PC-3 (cell line): ENCODE data around the gene C12orf54. TPM values are rescaled to one million over a fixed set of nuclear protein-coding genes. Genes with fewer than 3 reads are reported as not detected.

Experiments used
- ATAC-seq: fragments of 200-7000 bp; cut with Tn5 transposase; 2 replicates; pipeline ENCODE4 v1.9.1; 2020; ENCODE audit warnings: mild to moderate bottlenecking, moderate library complexity
- BruUV-seq: library from RNA; stranded (reverse); fragments of 400-500 nt; replicated peaks from 2 replicates; lab custom pipeline; 2021; lab: Mats Ljungman, UMichigan
- CTCF ChIA-PET: fragments of 300-600 bp; sonication (Branson Sonifier 250); formaldehyde crosslinking; loops from one replicate; lab custom pipeline; 2022; ENCODE audit warnings: antibody characterized with exemption; lab: Charles Lee
- POLR2A ChIA-PET: fragments of 300-600 bp; sonication (Branson Sonifier 250); formaldehyde crosslinking; loops from one replicate; lab custom pipeline; 2022; ENCODE audit warnings: antibody characterized with exemption; ENCODE audit not compliant: unreplicated experiment; lab: Charles Lee
- DNase-seq: peaks from one replicate; pipeline ENCODE4 v3.0.0-alpha.2; 2015
- H2AFZ ChIP-seq: fragments of 300-600 bp; sonication (generic); 2 replicates; pipeline ENCODE4 v1.6.0; 2016; ENCODE audit warnings: antibody characterized with exemption, low read length
- H3F3A ChIP-seq: fragments of 300-600 bp; sonication (generic); one replicate; pipeline ENCODE4 v1.6.0; 2017; ENCODE audit warnings: antibody characterized with exemption, low read length, control low read depth, mild to moderate bottlenecking; ENCODE audit not compliant: unreplicated experiment
- H3K27ac ChIP-seq: fragments of 300-600 bp; sonication (generic); 2 replicates; pipeline ENCODE4 v1.5.1; 2016; ENCODE audit warnings: mild to moderate bottlenecking, low read length
- H3K27me3 ChIP-seq: fragments of 300-600 bp; sonication (generic); 2 replicates; pipeline ENCODE4 v1.6.1; 2016; ENCODE audit warnings: low read length, mixed read lengths
- H3K36me3 ChIP-seq: fragments of 300-600 bp; sonication (generic); 2 replicates; pipeline ENCODE4 v1.6.1; 2016; ENCODE audit warnings: low read depth, mixed run types, low read length, mixed read lengths
- H3K4me1 ChIP-seq: fragments of 300-600 bp; sonication (generic); 2 replicates; pipeline ENCODE4 v1.5.1; 2016; ENCODE audit warnings: low read length; ENCODE audit not compliant: insufficient read depth
- H3K4me2 ChIP-seq: fragments of 300-600 bp; sonication (generic); 2 replicates; pipeline ENCODE4 v1.6.0; 2016; ENCODE audit warnings: low read length
- H3K4me3 ChIP-seq: fragments of 300-600 bp; sonication (generic); 2 replicates; pipeline ENCODE4 v1.5.1; 2016; ENCODE audit warnings: mild to moderate bottlenecking, low read length, mixed read lengths
- H3K79me2 ChIP-seq: fragments of 300-600 bp; sonication (generic); 2 replicates; pipeline ENCODE4 v1.6.1; 2017; ENCODE audit warnings: low read length, mixed read lengths
- H3K9ac ChIP-seq: fragments of 300-600 bp; sonication (generic); 2 replicates; pipeline ENCODE4 v1.6.0; 2016; ENCODE audit warnings: mild to moderate bottlenecking, low read length
- H3K9me2 ChIP-seq: fragments of 300-600 bp; sonication (generic); replicated peaks from 2 replicates; pipeline ENCODE4 v1.6.1; 2016; ENCODE audit warnings: mixed run types, low read length, mixed read lengths
- H3K9me3 ChIP-seq: fragments of 300-600 bp; sonication (generic); 2 replicates; pipeline ENCODE4 v1.6.1; 2016; ENCODE audit warnings: low read length, mixed read lengths
- H4K20me1 ChIP-seq: fragments of 300-600 bp; sonication (generic); 2 replicates; pipeline ENCODE4 v1.6.1; 2016; ENCODE audit warnings: low read length, mixed read lengths
- EZH2 ChIP-seq: fragments of 300-600 bp; sonication (generic); IDR thresholded peaks from one replicate; pipeline ENCODE4 v1.6.1; 2017; ENCODE audit warnings: antibody characterized with exemption, mild to moderate bottlenecking, low read length; ENCODE audit not compliant: unreplicated experiment
- EZH2phosphoT487 ChIP-seq: fragments of 300-600 bp; sonication (generic); IDR thresholded peaks from 2 replicates; pipeline ENCODE4 v1.6.1; 2018; ENCODE audit warnings: mild to moderate bottlenecking, antibody characterized with exemption, low read length, borderline replicate concordance
- intact Hi-C: fragments of 100-400 bp; cut with micrococcal nuclease; formaldehyde crosslinking; loops from 2 replicates; pipeline ENCODE4 v1.9.0; 2023
- total RNA-seq: library from RNA; depleted of rRNA; stranded (reverse); fragments of >200 nt; gene quantifications from 2 replicates; pipeline ENCODE4 v1.2.3, GENCODE V29; 2014
- TF ChIP-seq, protein P1 (sequence below): fragments of 300-600 bp; sonication (generic); conservative IDR thresholded peaks from 2 replicates; pipeline ENCODE4 v1.5.1; 2017; ENCODE audit warnings: antibody characterized with exemption, low read depth, mild to moderate bottlenecking, low read length

Gene C12orf54
- total RNA-seq, 1 experiment from 2014 or later, result not detected

GRCh38 chr12:48482930-48483329 lies 632 bp downstream of the C12orf54 start:
- intact Hi-C loops, result no loop called here
- no peak for ATAC-seq
- no peaks in the 10 kb centered on the region for H3K79me2 ChIP-seq
- no peaks in the 10 kb centered on the region for H4K20me1 ChIP-seq
- H3K9me3 ChIP-seq, result no peaks in the 10 kb centered on the region
- no peaks in the 10 kb centered on the region for H3K4me1 ChIP-seq
- no peaks in the 10 kb centered on the region for H3F3A ChIP-seq
- no peak for DNase-seq
- peaks cover 69% of the 10 kb centered on the region for H3K27me3 ChIP-seq
- no peaks in the 10 kb centered on the region for H3K36me3 ChIP-seq
- no TSS peak for BruUV-seq
- H3K9me2 ChIP-seq, result no peaks in the 10 kb centered on the region
- TF ChIP-seq EZH2phosphoT487 (no peak), EZH2 (no peak)
- TF ChIP-seq, protein P1, sequence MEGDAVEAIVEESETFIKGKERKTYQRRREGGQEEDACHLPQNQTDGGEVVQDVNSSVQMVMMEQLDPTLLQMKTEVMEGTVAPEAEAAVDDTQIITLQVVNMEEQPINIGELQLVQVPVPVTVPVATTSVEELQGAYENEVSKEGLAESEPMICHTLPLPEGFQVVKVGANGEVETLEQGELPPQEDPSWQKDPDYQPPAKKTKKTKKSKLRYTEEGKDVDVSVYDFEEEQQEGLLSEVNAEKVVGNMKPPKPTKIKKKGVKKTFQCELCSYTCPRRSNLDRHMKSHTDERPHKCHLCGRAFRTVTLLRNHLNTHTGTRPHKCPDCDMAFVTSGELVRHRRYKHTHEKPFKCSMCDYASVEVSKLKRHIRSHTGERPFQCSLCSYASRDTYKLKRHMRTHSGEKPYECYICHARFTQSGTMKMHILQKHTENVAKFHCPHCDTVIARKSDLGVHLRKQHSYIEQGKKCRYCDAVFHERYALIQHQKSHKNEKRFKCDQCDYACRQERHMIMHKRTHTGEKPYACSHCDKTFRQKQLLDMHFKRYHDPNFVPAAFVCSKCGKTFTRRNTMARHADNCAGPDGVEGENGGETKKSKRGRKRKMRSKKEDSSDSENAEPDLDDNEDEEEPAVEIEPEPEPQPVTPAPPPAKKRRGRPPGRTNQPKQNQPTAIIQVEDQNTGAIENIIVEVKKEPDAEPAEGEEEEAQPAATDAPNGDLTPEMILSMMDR, result no peak
- POLR2A ChIA-PET, result no interaction called here
- H3K4me3 ChIP-seq, result no peak overlapping the region
- H2AFZ ChIP-seq, result no peak overlapping the region
- no peak overlapping the region for H3K9ac ChIP-seq
- no peak overlapping the region for H3K4me2 ChIP-seq
- H3K27ac ChIP-seq, result no peak overlapping the region
- CTCF ChIA-PET, result no interaction called here

GRCh38 chr12:48486261-48486660 lies 4.0 kb downstream of the C12orf54 start:
- H4K20me1 ChIP-seq, result no peaks in the 10 kb centered on the region
- no peaks in the 10 kb centered on the region for H3K9me3 ChIP-seq
- H3K4me1 ChIP-seq, result no peaks in the 10 kb centered on the region
- H3F3A ChIP-seq, result no peaks in the 10 kb centered on the region
- peaks cover 77% of the 10 kb centered on the region for H3K27me3 ChIP-seq
- no peak overlapping the region for H3K9ac ChIP-seq
- ChIA-PET POLR2A (no interaction called here), CTCF (no interaction called here)
- no peak overlapping the region for H3K4me3 ChIP-seq
- DNase-seq (peak; percentile 9), ATAC-seq (no peak)
- no peak overlapping the region for H3K4me2 ChIP-seq
- no peaks in the 10 kb centered on the region for H3K36me3 ChIP-seq
- no peaks in the 10 kb centered on the region for H3K79me2 ChIP-seq
- no peak overlapping the region for H3K27ac ChIP-seq
- H3K9me2 ChIP-seq, result no peaks in the 10 kb centered on the region
- H2AFZ ChIP-seq, result no peak overlapping the region
- no TSS peak for BruUV-seq
- no peak for TF ChIP-seq EZH2phosphoT487
- TF ChIP-seq EZH2, result no peak
- TF ChIP-seq, protein P1, result no peak
- intact Hi-C loops, result no loop called here

DNA sequence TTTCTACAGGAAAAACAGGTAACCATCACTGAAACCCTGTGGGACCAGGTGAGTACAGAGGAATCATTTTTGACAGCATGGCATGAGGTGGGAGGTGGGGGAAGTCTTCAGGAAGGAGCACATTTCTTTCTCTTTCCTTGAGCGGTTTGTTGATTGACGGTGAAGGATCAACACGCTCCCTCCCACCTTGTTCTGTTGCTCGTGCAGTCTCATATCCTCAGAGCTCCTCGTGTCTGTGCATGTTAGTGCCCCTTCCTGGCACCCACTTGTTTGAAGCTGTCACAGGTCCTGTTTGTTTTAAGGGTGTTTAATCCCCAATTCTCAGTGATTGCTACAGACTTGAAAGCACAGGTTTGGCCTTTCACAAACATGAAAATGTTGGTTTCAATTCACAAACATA lies 4.4 kb downstream of the C12orf54 start:
- no peak overlapping the region for H3K9ac ChIP-seq
- no TSS peak for BruUV-seq

More for the DNA sequence above, 4.4 kb downstream of the C12orf54 start:
- Histone ChIP-seq H4K20me1 (no peaks in the 10 kb centered on the region), H2AFZ (no peak overlapping the region), H3K4me2 (no peak overlapping the region), H3K4me1 (no peaks in the 10 kb centered on the region), H3K27ac (no peak overlapping the region), H3F3A (no peaks in the 10 kb centered on the region), H3K9me2 (no peaks in the 10 kb centered on the region), H3K36me3 (no peaks in the 10 kb centered on the region), H3K27me3 (peaks cover 77% of the 10 kb centered on the region), H3K79me2 (no peaks in the 10 kb centered on the region), H3K4me3 (no peak overlapping the region), H3K9me3 (no peaks in the 10 kb centered on the region)
- intact Hi-C loops, result no loop called here
- CTCF ChIA-PET, result no interaction called here
- DNase-seq, result no peak
- no peak for TF ChIP-seq EZH2phosphoT487
- TF ChIP-seq EZH2, result no peak
- TF ChIP-seq, protein P1, result no peak
- ATAC-seq, result no peak
- POLR2A ChIA-PET, result no interaction called here
